K562 (cell line): ENCODE measurements around the gene MBD3. TPM values are rescaled to one million over a fixed set of nuclear protein-coding genes. Genes with fewer than 3 reads are reported as not detected.
A peak's percentile ranks its signal among the peaks of the same experiment; 100 is the strongest.

ENCODE experiments used
- ATAC-seq: fragments of 200-7000 bp; cut with Tn5 transposase; 3 replicates; pipeline ENCODE4 v1.9.1; 2020; ENCODE audit warnings: moderate library complexity
- BruUV-seq: library from RNA; stranded (reverse); fragments of 400-500 nt; replicated peaks from 2 replicates; lab custom pipeline; 2021; lab: Mats Ljungman, UMichigan
- CTCF ChIA-PET: fragments of 300-600 bp; formaldehyde crosslinking; extraction: SDS; loops from one replicate; lab custom pipeline; 2021; ENCODE audit warnings: low intra/inter-chr PET ratio; lab: Yijun Ruan, JAX
- POLR2A ChIA-PET: fragments of 300-600, 350-650 bp; sonication (Branson Sonifier 250); formaldehyde crosslinking; extraction: SDS; loops from one replicate; lab custom pipeline; 2021; ENCODE audit warnings: antibody characterized with exemption, inconsistent platforms; lab: Yijun Ruan, JAX
- DNase-seq, 4 experiments: peaks; one replicate each; pipeline versions ENCODE4 v3.0.0 to v3.0.0-alpha.2; 2011 to 2018; ENCODE audit warnings: low spot score in 3 of 4, mixed read lengths in 3 of 4; ENCODE audit errors: extremely low read depth in 1 of 4
- FAIRE-seq: peaks from 2 replicates; lab custom pipeline; 2011; peaks lifted over from hg19 to GRCh38; lab: Jason Lieb, UNC
- H2AFZ ChIP-seq: 2 replicates; pipeline ENCODE4 v1.6.0; 2011; ENCODE audit warnings: low read depth, low read length, control low read depth, inconsistent platforms
- H3K27ac ChIP-seq: fragments of 200-600 bp; 3 replicates; pipeline ENCODE4 v1.8.0; 2011; ENCODE audit warnings: low read depth, mild to moderate bottlenecking, control low read depth, inconsistent platforms, low read length, moderate library complexity, mixed read lengths; ENCODE audit errors: extremely low read depth
- H3K27me3 ChIP-seq, 2 experiments: fragments of 300-600 bp in 1 of 2; 2 replicates in 1 of 2; 3 replicates in 1 of 2; pipeline versions ENCODE4 v1.6.0 to v1.8.0; 2011; ENCODE audit warnings: inconsistent platforms in 2 of 2, low read length in 2 of 2, mild to moderate bottlenecking in 1 of 2, mixed read lengths in 1 of 2, moderate library complexity in 1 of 2; ENCODE audit not compliant: control insufficient read depth in 2 of 2, insufficient read depth in 2 of 2
- H3K36me3 ChIP-seq: fragments of 300-600 bp; 3 replicates; pipeline ENCODE4 v1.8.0; 2011; ENCODE audit warnings: mild to moderate bottlenecking, low read length, inconsistent platforms; ENCODE audit not compliant: control insufficient read depth, insufficient read depth
- H3K4me1 ChIP-seq, 2 experiments: fragments of 200-600 bp in 1 of 2; replicated peaks in 1 of 2; 2 replicates in 1 of 2; 3 replicates in 1 of 2; pipeline versions ENCODE4 v1.5.1 to v1.8.0; 2011; ENCODE audit warnings: inconsistent platforms in 2 of 2, low read length in 2 of 2, mild to moderate bottlenecking in 1 of 2, mixed read lengths in 1 of 2, moderate library complexity in 1 of 2; ENCODE audit not compliant: control insufficient read depth in 2 of 2, insufficient read depth in 2 of 2
- H3K4me2 ChIP-seq: 2 replicates; pipeline ENCODE4 v1.6.1; 2011; ENCODE audit warnings: low read length, control low read depth, inconsistent platforms, mixed read lengths; ENCODE audit not compliant: insufficient read depth
- H3K4me3 ChIP-seq: fragments of 200-600 bp; sonication (generic), shearing (Covaris generic); 2 replicates; pipeline ENCODE4 v1.5.1; 2016; ENCODE audit warnings: control low read depth, inconsistent platforms
- H3K79me2 ChIP-seq: fragments of 200-600 bp; 3 replicates; pipeline ENCODE4 v1.8.0; 2011; ENCODE audit warnings: low read length, inconsistent platforms; ENCODE audit not compliant: control insufficient read depth, insufficient read depth
- H3K9ac ChIP-seq, 2 experiments: 2 replicates each; pipeline versions ENCODE4 v1.6.0 to v1.6.1; 2011; ENCODE audit warnings: low read depth in 2 of 2, low read length in 2 of 2, control low read depth in 1 of 2, inconsistent platforms in 1 of 2, mild to moderate bottlenecking in 1 of 2, mixed read lengths in 1 of 2; ENCODE audit not compliant: insufficient read depth in 1 of 2
- H3K9me1 ChIP-seq: one replicate; pipeline ENCODE4 v1.6.0; 2011; ENCODE audit warnings: inconsistent platforms, mild to moderate bottlenecking, low read length, moderate library complexity; ENCODE audit not compliant: control insufficient read depth, insufficient read depth
- H3K9me3 ChIP-seq: replicated peaks from 2 replicates; pipeline ENCODE4 v1.5.1; 2011; ENCODE audit warnings: low read depth, low read length, inconsistent platforms; ENCODE audit not compliant: control insufficient read depth, insufficient read depth
- H4K20me1 ChIP-seq: replicated peaks from 2 replicates; pipeline ENCODE4 v1.6.1; 2011; ENCODE audit warnings: low read length, inconsistent platforms, mixed read lengths; ENCODE audit not compliant: control insufficient read depth, insufficient read depth
- TBP ChIP-seq: optimal IDR thresholded peaks from 2 replicates; pipeline ENCODE3; 2011; ENCODE audit warnings: low read depth, low read length, improper control_type of control experiment
- WGBS: fragments of 100-300 bp; shearing (Covaris generic); methylation state at CpG from one replicate; pipeline ENCODE4 v1.1.6; 2016; ENCODE audit warnings: low coverage, mixed read lengths; ENCODE audit not compliant: insufficient coverage; ENCODE audit errors: missing lambda C conversion rate; 5-methylcytosine and 5-hydroxymethylcytosine counted together
- in situ Hi-C: fragments of 300-500 bp; cut with MboI; formaldehyde crosslinking; loops from 4 replicates; pipeline ENCODE4 v1.15.0; 2018; ENCODE audit warnings: inconsistent platforms, mixed read lengths
- intact Hi-C: fragments of 100-400 bp; cut with micrococcal nuclease; formaldehyde crosslinking; loops from 2 replicates; pipeline ENCODE4 v1.14.2; 2022
- polyA plus RNA-seq, 8 experiments: library from polyadenylated mRNA; depleted of rRNA in 4 of 8; stranded (reverse) in 5 of 8; unstranded in 3 of 8; fragments of >200 nt; fragmentation: Nextera tagmentation in 2 of 8; fragmentation: Illumina TruSeq in 1 of 8; extraction: Ambion mirVana in 2 of 8; extraction: Trizol in 1 of 8; gene quantifications; 2 replicates each; pipeline versions ENCODE4 v1.2.1 to v1.2.3, GENCODE V29; 2011 to 2014; ENCODE audit warnings: inconsistent platforms in 1 of 8, missing spikeins in 1 of 8
- total RNA-seq, 7 experiments: library from RNA; depleted of rRNA in 6 of 7; stranded (reverse); fragments of >200 nt in 6 of 7; fragmentation: Illumina TruSeq in 2 of 7; extraction: Trizol in 2 of 7; gene quantifications; 2 replicates each; pipeline versions ENCODE4 v1.2.1 to v1.2.3, GENCODE V29; 2011 to 2021; ENCODE audit warnings: low replicate concordance in 1 of 7
- TF ChIP-seq, protein P1 (sequence below): sonication (generic); formaldehyde crosslinking; IDR thresholded peaks from 2 replicates; pipeline ENCODE4 v1.5.0; 2020; ENCODE audit warnings: missing genetic modification reagents
- TF ChIP-seq, protein P2 (sequence below): fragments of 450-650 bp; formaldehyde crosslinking; IDR thresholded peaks from 2 replicates; pipeline ENCODE4 v1.4.0; 2020; ENCODE audit warnings: mild to moderate bottlenecking, mixed read lengths

MBD3 gene
- total and polyA plus RNA-seq, 9 of the 15 experiments (the other 6 are each of a cell fraction or from before 2014, with no cell fraction given) = 0.24 to 137 (median 30.9) TPM

DNA sequence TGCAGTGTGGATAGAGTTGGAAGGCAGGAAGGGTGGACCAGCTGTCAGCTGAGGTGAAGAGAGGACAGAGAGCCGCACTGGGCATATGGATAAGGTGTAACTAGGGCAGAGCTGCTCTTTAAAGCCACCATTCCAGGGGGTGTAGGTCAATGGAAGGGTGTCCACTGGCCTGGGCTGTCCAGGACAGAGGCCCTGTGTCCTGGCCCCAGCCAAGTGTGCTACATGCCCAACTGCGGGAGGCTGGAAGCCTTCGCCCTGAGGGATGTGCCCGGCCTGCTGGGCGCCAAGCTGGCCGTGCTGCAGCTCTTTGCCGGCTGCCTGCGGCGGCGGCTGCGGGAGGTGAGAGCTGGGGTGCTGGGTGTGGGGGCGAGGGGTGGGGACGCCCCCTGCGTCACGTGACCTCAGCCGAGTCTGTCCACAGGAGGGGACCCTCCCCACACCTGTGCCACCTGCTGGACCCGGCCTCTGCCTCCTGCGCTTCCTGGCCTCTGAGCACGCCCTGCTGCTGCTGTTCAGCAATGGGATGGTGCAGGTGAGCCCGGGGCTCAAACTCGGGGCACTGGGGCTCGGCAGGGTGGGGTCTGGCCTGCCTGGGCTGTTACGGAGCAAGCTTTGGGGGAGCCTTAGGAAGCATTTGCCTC, 59.0 kb downstream of the MBD3 start:
- ChIA-PET POLR2A (interaction anchor here (0.7 kb wide), 1 partner anchor 9 kb away, joined by 4 read pairs; no protein-coding TSS in a partner anchor), CTCF (no interaction called here)
- no peak overlapping the region for H2AFZ ChIP-seq
- no peak overlapping the region for H3K9ac ChIP-seq
- no peaks in the 10 kb centered on the region for H3K79me2 ChIP-seq
- BruUV-seq = no TSS peak
- ATAC-seq (no peak), FAIRE-seq (no peak), DNase-seq (no peak)
- intact Hi-C loops = no loop called here
- no peak overlapping the region for H3K4me2 ChIP-seq
- H3K27ac ChIP-seq = no peak overlapping the region
- in situ Hi-C loops = no loop called here
- TF ChIP-seq, protein P1, sequence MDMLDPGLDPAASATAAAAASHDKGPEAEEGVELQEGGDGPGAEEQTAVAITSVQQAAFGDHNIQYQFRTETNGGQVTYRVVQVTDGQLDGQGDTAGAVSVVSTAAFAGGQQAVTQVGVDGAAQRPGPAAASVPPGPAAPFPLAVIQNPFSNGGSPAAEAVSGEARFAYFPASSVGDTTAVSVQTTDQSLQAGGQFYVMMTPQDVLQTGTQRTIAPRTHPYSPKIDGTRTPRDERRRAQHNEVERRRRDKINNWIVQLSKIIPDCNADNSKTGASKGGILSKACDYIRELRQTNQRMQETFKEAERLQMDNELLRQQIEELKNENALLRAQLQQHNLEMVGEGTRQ = peak; percentile 57
- no peak for TF ChIP-seq TBP
- TF ChIP-seq, protein P2, sequence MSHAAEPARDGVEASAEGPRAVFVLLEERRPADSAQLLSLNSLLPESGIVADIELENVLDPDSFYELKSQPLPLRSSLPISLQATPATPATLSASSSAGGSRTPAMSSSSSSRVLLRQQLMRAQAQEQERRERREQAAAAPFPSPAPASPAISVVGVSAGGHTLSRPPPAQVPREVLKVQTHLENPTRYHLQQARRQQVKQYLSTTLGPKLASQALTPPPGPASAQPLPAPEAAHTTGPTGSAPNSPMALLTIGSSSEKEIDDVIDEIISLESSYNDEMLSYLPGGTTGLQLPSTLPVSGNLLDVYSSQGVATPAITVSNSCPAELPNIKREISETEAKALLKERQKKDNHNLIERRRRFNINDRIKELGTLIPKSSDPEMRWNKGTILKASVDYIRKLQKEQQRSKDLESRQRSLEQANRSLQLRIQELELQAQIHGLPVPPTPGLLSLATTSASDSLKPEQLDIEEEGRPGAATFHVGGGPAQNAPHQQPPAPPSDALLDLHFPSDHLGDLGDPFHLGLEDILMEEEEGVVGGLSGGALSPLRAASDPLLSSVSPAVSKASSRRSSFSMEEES (CRISPR knock-in tag) = peak; percentile 30; the same call in 1 of the 2 replicates
- H3K9me1 ChIP-seq = no peaks in the 10 kb centered on the region
- peaks cover 9 to 27% of the 10 kb centered on the region in 2 experiments; a peak in 2 of 5 replicates for H3K27me3 ChIP-seq
- no peaks in the 10 kb centered on the region for H3K9me3 ChIP-seq
- no peaks in the 10 kb centered on the region for H3K36me3 ChIP-seq
- H4K20me1 ChIP-seq = no peaks in the 10 kb centered on the region
- no peak overlapping the region for H3K4me3 ChIP-seq
- 33% methylated on average over 8 of the region's 23 CpGs for WGBS
- peaks cover 0 to 22% of the 10 kb centered on the region in 2 experiments; a peak in 2 of 5 replicates for H3K4me1 ChIP-seq
